A549 (cell line): Measurements from ENCODE around the gene HLA-DQA1.

ENCODE experiments used
- JUN ChIP-seq, 2 experiments: fragments of >200 bp; sonication (Bioruptor Twin); formaldehyde crosslinking; IDR thresholded peaks; 2 replicates in 1 of 2; 3 replicates in 1 of 2; pipeline ENCODE4 v1.6.1; 2016 to 2017
- RAD21 ChIP-seq, 2 experiments: fragments of >200 bp in 1 of 2; sonication (Bioruptor Twin) in 1 of 2; formaldehyde crosslinking in 1 of 2; IDR thresholded peaks in 1 of 2; conservative IDR thresholded peaks in 1 of 2; 2 replicates in 1 of 2; 3 replicates in 1 of 2; pipeline ENCODE4 v1.6.1; 2012 to 2018; ENCODE audit warnings: inconsistent platforms in 1 of 2

DNA sequence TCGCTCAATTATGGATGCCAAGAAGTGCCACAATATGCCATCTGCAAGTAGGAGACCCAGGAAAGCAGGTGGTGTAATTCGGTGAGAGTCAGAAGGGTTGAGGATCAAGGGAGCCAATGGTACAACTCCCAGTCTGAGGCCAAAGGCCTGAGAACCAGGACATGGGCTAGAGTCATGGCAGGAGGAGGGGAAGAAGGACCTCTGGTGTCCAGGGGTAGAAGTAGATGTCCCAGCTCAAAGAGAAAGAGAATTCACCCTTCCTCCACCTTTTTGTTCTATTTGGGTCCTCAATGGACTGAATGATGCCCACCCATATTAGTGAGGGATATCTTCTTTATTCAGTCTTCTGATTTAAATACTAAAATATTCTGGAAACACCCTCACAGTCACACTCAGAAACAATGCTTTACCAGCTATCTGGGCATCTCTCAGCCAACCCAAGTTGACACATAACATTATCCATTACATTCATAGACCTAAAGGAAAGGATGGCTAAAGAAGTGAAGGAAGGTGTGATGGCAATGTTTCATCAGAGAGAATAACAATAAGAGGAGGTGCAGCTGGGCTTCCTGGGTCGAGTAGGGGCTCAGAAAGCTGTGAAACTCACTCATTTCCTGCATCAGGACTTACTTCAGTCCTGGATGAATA is 21.2 kb upstream of the HLA-DQA1 start:
- no peak for TF ChIP-seq JUN (IDR thresholded peaks at IDR 0.05)
- no peak for TF ChIP-seq RAD21 (conservative IDR thresholded peaks at IDR 0.05 in 1 of 2, IDR thresholded peaks at IDR 0.05 in 1 of 2)
